ENCODE measurements around the gene EPB41L2. TPM values are rescaled to one million over a fixed set of nuclear protein-coding genes. Genes with fewer than 3 reads are reported as not detected.

EPB41L2 gene
- total RNA-seq, 1 donor: 47.4 TPM

DNA sequence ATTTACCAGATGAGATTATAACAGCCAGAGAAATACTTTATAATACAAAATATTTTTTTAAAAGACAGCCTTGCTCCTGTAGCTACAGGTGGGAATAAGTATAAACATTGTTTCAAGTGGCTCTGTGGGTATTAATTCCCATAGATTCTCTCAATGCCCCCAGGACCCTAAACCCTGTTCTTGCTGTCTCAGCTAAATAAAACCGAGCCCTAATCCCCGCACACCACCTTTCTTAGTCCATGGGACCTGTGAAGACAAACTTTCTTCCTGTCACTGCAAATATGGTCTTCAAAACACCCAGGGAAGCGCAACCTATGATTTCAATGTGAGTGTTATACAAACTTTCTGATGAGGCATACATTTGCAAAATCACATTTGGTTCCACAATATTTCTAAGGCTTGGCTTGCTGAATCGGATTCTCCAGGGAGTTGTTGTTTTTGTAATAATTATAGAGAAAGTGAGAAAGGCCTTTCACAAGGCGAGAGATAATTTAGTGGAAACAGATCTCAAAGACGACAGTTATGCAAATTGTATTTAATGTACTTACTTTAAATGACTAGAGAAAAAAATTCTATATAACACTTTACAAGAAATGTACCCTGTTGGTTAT, 224.7 kb downstream of the EPB41L2 start:
- DNase-seq (ENCODE audit: insufficient read length, low spot score, missing footprints): no peak
- H3K79me2 ChIP-seq (ENCODE audit: insufficient read depth, low read length): no peaks in the 10 kb centered on the region
- no peaks in the 10 kb centered on the region for H4K20me1 ChIP-seq (ENCODE audit: insufficient read depth, low read length)
- no peaks in the 10 kb centered on the region for H3K27me3 ChIP-seq (ENCODE audit: insufficient read depth, low read length)
- no peak overlapping the region for H2AFZ ChIP-seq (ENCODE audit: low read length)
- H3K4me2 ChIP-seq (ENCODE audit: insufficient read depth, low read length): no peak overlapping the region
- no peaks in the 10 kb centered on the region for H3K36me3 ChIP-seq (ENCODE audit: insufficient read depth, low read length)
- no peak overlapping the region for H3K4me3 ChIP-seq (ENCODE audit: insufficient read depth, low read length)
- TF ChIP-seq, protein P1, sequence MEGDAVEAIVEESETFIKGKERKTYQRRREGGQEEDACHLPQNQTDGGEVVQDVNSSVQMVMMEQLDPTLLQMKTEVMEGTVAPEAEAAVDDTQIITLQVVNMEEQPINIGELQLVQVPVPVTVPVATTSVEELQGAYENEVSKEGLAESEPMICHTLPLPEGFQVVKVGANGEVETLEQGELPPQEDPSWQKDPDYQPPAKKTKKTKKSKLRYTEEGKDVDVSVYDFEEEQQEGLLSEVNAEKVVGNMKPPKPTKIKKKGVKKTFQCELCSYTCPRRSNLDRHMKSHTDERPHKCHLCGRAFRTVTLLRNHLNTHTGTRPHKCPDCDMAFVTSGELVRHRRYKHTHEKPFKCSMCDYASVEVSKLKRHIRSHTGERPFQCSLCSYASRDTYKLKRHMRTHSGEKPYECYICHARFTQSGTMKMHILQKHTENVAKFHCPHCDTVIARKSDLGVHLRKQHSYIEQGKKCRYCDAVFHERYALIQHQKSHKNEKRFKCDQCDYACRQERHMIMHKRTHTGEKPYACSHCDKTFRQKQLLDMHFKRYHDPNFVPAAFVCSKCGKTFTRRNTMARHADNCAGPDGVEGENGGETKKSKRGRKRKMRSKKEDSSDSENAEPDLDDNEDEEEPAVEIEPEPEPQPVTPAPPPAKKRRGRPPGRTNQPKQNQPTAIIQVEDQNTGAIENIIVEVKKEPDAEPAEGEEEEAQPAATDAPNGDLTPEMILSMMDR (IDR thresholded peaks at IDR 0.05; ENCODE audit: extremely low read depth, low read depth, low read length): no peak
- no peak overlapping the region for H3K27ac ChIP-seq (ENCODE audit: low read depth, low read length)
- H3K4me1 ChIP-seq (ENCODE audit: insufficient read depth, low read length): peaks cover 9% of the 10 kb centered on the region
- H3K9me3 ChIP-seq (ENCODE audit: low read depth, low read length): no peaks in the 10 kb centered on the region

GRCh38 chr6:130837067-130837466, 226.0 kb downstream of the EPB41L2 start:
- no peaks in the 10 kb centered on the region for H3K9me3 ChIP-seq (ENCODE audit: low read depth, low read length)
- DNase-seq (ENCODE audit: insufficient read length, low spot score, missing footprints): no peak
- H3K4me1 ChIP-seq (ENCODE audit: insufficient read depth, low read length): peaks cover 9% of the 10 kb centered on the region
- H3K4me3 ChIP-seq (ENCODE audit: insufficient read depth, low read length): no peak overlapping the region
- H4K20me1 ChIP-seq (ENCODE audit: insufficient read depth, low read length): no peaks in the 10 kb centered on the region
- no peaks in the 10 kb centered on the region for H3K36me3 ChIP-seq (ENCODE audit: insufficient read depth, low read length)
- no peaks in the 10 kb centered on the region for H3K27me3 ChIP-seq (ENCODE audit: insufficient read depth, low read length)
- TF ChIP-seq, protein P1 (IDR thresholded peaks at IDR 0.05; ENCODE audit: extremely low read depth, low read depth, low read length): no peak
- H3K27ac ChIP-seq (ENCODE audit: low read depth, low read length): no peak overlapping the region
- no peak overlapping the region for H2AFZ ChIP-seq (ENCODE audit: low read length)
- no peak overlapping the region for H3K4me2 ChIP-seq (ENCODE audit: insufficient read depth, low read length)
- no peaks in the 10 kb centered on the region for H3K79me2 ChIP-seq (ENCODE audit: insufficient read depth, low read length)

- Histone ChIP-seq H3K4me3 (ENCODE audit: insufficient read depth, low read length) (no peak overlapping the region), H2AFZ (ENCODE audit: low read length) (no peak overlapping the region), H3K79me2 (ENCODE audit: insufficient read depth, low read length) (no peaks in the 10 kb centered on the region), H3K4me1 (ENCODE audit: insufficient read depth, low read length) (peaks cover 3% of the 10 kb centered on the region), H4K20me1 (ENCODE audit: insufficient read depth, low read length) (no peaks in the 10 kb centered on the region), H3K4me2 (ENCODE audit: insufficient read depth, low read length) (no peak overlapping the region), H3K9me3 (ENCODE audit: low read depth, low read length) (no peaks in the 10 kb centered on the region), H3K27me3 (ENCODE audit: insufficient read depth, low read length) (no peaks in the 10 kb centered on the region), H3K36me3 (ENCODE audit: insufficient read depth, low read length) (no peaks in the 10 kb centered on the region), H3K27ac (ENCODE audit: low read depth, low read length) (no peak overlapping the region)
- TF ChIP-seq, protein P1 (IDR thresholded peaks at IDR 0.05; ENCODE audit: extremely low read depth, low read depth, low read length): no peak
- DNase-seq (ENCODE audit: insufficient read length, low spot score, missing footprints): no peak
Measured at GRCh38 chr6:130836055-130836640, 226.9 kb downstream of the EPB41L2 start.

DNA sequence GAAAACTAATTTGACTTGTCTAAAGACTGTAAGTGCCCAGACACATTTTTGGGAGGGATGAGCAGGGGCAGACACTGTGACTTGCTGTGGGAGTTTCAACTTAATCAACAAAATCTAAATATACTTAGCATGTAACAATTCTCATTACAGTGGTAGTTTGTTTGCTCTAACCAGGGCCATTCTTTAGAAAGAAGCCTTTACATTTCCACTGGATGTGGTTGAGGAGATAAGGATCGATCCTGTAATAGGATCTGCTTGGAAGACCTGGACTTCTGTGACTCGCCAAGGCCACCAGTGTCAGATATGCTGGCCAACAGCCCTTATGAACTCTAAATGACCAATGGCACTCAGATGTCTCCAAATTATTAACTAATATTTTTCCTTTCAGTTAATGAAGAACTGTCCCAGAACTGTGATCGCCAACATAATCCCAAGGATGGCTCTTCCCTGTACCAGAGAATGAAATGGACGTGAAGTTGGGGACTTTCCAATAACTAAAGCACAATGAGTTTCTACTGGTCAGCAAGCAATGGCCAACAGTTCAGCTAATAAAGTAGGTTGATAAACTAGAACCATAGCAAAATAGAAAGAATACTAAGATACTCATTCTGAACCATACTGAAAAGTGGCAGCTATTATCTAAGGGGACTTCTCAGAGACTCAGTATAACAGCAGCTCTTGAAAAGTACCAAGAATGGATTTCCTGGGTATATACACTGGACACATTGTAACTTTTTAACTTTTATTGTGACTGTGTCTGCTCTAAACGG, 228.4 kb downstream of the EPB41L2 start:
- Histone ChIP-seq H2AFZ (ENCODE audit: low read length) (no peak overlapping the region), H4K20me1 (ENCODE audit: insufficient read depth, low read length) (no peaks in the 10 kb centered on the region), H3K4me1 (ENCODE audit: insufficient read depth, low read length) (no peaks in the 10 kb centered on the region), H3K4me3 (ENCODE audit: insufficient read depth, low read length) (no peak overlapping the region), H3K36me3 (ENCODE audit: insufficient read depth, low read length) (no peaks in the 10 kb centered on the region), H3K4me2 (ENCODE audit: insufficient read depth, low read length) (no peak overlapping the region), H3K27ac (ENCODE audit: low read depth, low read length) (no peak overlapping the region), H3K27me3 (ENCODE audit: insufficient read depth, low read length) (no peaks in the 10 kb centered on the region), H3K79me2 (ENCODE audit: insufficient read depth, low read length) (no peaks in the 10 kb centered on the region), H3K9me3 (ENCODE audit: low read depth, low read length) (no peaks in the 10 kb centered on the region)
- TF ChIP-seq, protein P1 (IDR thresholded peaks at IDR 0.05; ENCODE audit: extremely low read depth, low read depth, low read length): no peak
- no peak for DNase-seq (ENCODE audit: insufficient read length, low spot score, missing footprints)

All from osteoblast (primary cell).